PC-9 (cell line): ENCODE results near the gene C1orf35. TPM values are rescaled to one million over a fixed set of nuclear protein-coding genes. Genes with fewer than 3 reads are reported as not detected.

Source experiments
- BruUV-seq: library from RNA; stranded (reverse); fragments of 400-500 nt; replicated peaks from 2 replicates; lab custom pipeline; 2021; lab: Mats Ljungman, UMichigan
- CTCF ChIA-PET: fragments of 300-600 bp; sonication (Branson Sonifier 250); formaldehyde crosslinking; loops from one replicate; lab custom pipeline; 2022; ENCODE audit warnings: antibody characterized with exemption; lab: Charles Lee
- POLR2A ChIA-PET: fragments of 300-600 bp; sonication (Branson Sonifier 250); formaldehyde crosslinking; loops from one replicate; lab custom pipeline; 2022; ENCODE audit warnings: antibody characterized with exemption; ENCODE audit not compliant: unreplicated experiment; lab: Charles Lee
- DNase-seq, 2 experiments: peaks; one replicate each; pipeline versions ENCODE4 v3.0.0 to v3.0.0-alpha.2; 2015 to 2022; ENCODE audit warnings: mixed read lengths in 1 of 2
- H2AFZ ChIP-seq: fragments of 200-600 bp; sonication (generic); 2 replicates; pipeline ENCODE4 v1.8.1; 2017; ENCODE audit warnings: antibody characterized with exemption
- H3F3A ChIP-seq: fragments of 200-600 bp; sonication (generic); 2 replicates; pipeline ENCODE4 v1.8.1; 2017; ENCODE audit warnings: antibody characterized with exemption, mild to moderate bottlenecking, low read depth; ENCODE audit not compliant: insufficient read depth
- H3K27ac ChIP-seq: fragments of 200-600 bp; sonication (generic); 2 replicates; pipeline ENCODE4 v1.6.1; 2016; ENCODE audit warnings: mixed run types
- H3K27me3 ChIP-seq: fragments of 200-600 bp; sonication (generic); 2 replicates; pipeline ENCODE4 v1.6.1; 2016; ENCODE audit warnings: low read depth, mixed run types; ENCODE audit not compliant: insufficient read depth
- H3K36me3 ChIP-seq: fragments of 200-600 bp; sonication (generic); 2 replicates; pipeline ENCODE4 v1.6.1; 2016; ENCODE audit warnings: low read depth, mixed run types
- H3K4me1 ChIP-seq: fragments of 200-600 bp; sonication (generic); replicated peaks from 2 replicates; pipeline ENCODE4 v1.6.1; 2016; ENCODE audit warnings: mixed run types; ENCODE audit not compliant: insufficient read depth
- H3K4me2 ChIP-seq: fragments of 200-600 bp; sonication (generic); 2 replicates; pipeline ENCODE4 v1.6.1; 2017; ENCODE audit warnings: mixed run types
- H3K4me3 ChIP-seq: fragments of 200-600 bp; sonication (generic); 2 replicates; pipeline ENCODE4 v1.6.1; 2016; ENCODE audit warnings: mixed run types
- H3K79me2 ChIP-seq: fragments of 200-600 bp; sonication (generic); 2 replicates; pipeline ENCODE4 v1.6.1; 2017; ENCODE audit warnings: low read depth, mixed run types
- H3K9me2 ChIP-seq: fragments of 200-600 bp; sonication (generic); 2 replicates; pipeline ENCODE4 v1.8.1; 2017; ENCODE audit warnings: mild to moderate bottlenecking; ENCODE audit not compliant: insufficient read depth
- H3K9me3 ChIP-seq: fragments of 200-600 bp; sonication (generic); 2 replicates; pipeline ENCODE4 v1.8.1; 2016; ENCODE audit warnings: low read depth; ENCODE audit not compliant: insufficient read depth
- H4K20me1 ChIP-seq: fragments of 200-600 bp; sonication (generic); 2 replicates; pipeline ENCODE4 v1.8.1; 2017; ENCODE audit not compliant: insufficient read depth
- CTCF ChIP-seq: fragments of 200-600 bp; sonication (generic); conservative IDR thresholded peaks from 2 replicates; pipeline ENCODE4 v1.6.1; 2017; ENCODE audit warnings: mixed run types, antibody characterized with exemption, mild to moderate bottlenecking, moderate library complexity
- EZH2 ChIP-seq: fragments of 200-600 bp; sonication (generic); IDR thresholded peaks from 2 replicates; pipeline ENCODE4 v1.8.0; 2017; ENCODE audit warnings: antibody characterized with exemption, low read depth
- intact Hi-C: fragments of 100-400 bp; cut with micrococcal nuclease; formaldehyde crosslinking; loops from one replicate; pipeline ENCODE4 v1.10.0; 2022; ENCODE audit not compliant: unreplicated experiment
- total RNA-seq: library from RNA; stranded (reverse); gene quantifications from 2 replicates; pipeline ENCODE4 v1.2.3, GENCODE V29; 2021

Gene C1orf35
- total RNA-seq, 1 experiment from 2014 or later: 26.4 TPM

- Histone ChIP-seq H3K27ac (no peak overlapping the region), H3K4me2 (no peak overlapping the region), H3K27me3 (no peaks in the 10 kb centered on the region), H3K79me2 (no peaks in the 10 kb centered on the region), H3K9me2 (no peaks in the 10 kb centered on the region), H3K4me1 (no peaks in the 10 kb centered on the region), H4K20me1 (no peaks in the 10 kb centered on the region), H3K9me3 (peaks cover 12% of the 10 kb centered on the region; the same call in 1 of the 2 replicates), H3K36me3 (no peaks in the 10 kb centered on the region), H3K4me3 (no peak overlapping the region), H3F3A (no peaks in the 10 kb centered on the region; the same call in 1 of the 2 replicates), H2AFZ (no peak overlapping the region)
- POLR2A ChIA-PET: no interaction called here
- intact Hi-C loops: no loop called here
- TF ChIP-seq EZH2 (no peak), CTCF (no peak)
- no TSS peak for BruUV-seq
- CTCF ChIA-PET: no interaction called here
- no peak for DNase-seq
Measured at GRCh38 chr1:228118040-228118439, 14.9 kb upstream of the C1orf35 start.

- no peaks in the 10 kb centered on the region for H3K9me2 ChIP-seq
- no peak overlapping the region for H2AFZ ChIP-seq
- H3K27me3 ChIP-seq: no peaks in the 10 kb centered on the region
- no peak for DNase-seq
- peaks cover 12% of the 10 kb centered on the region; the same call in 1 of the 2 replicates for H3K9me3 ChIP-seq
- H3K4me1 ChIP-seq: no peaks in the 10 kb centered on the region
- H3K79me2 ChIP-seq: no peaks in the 10 kb centered on the region
- no peak for TF ChIP-seq EZH2
- H3K36me3 ChIP-seq: no peaks in the 10 kb centered on the region
- no peak overlapping the region for H3K4me3 ChIP-seq
- H3K4me2 ChIP-seq: no peak overlapping the region
- ChIA-PET CTCF (no interaction called here), POLR2A (no interaction called here)
- no peaks in the 10 kb centered on the region; the same call in 1 of the 2 replicates for H3F3A ChIP-seq
- no TSS peak for BruUV-seq
- H4K20me1 ChIP-seq: no peaks in the 10 kb centered on the region
- H3K27ac ChIP-seq: no peak overlapping the region
- intact Hi-C loops: no loop called here
Measured at GRCh38 chr1:228117335-228117734, 14.2 kb upstream of the C1orf35 start.

- Histone ChIP-seq H2AFZ (no peak overlapping the region), H3K9me2 (no peaks in the 10 kb centered on the region), H3K27me3 (no peaks in the 10 kb centered on the region), H3K4me3 (no peak overlapping the region), H3K4me1 (no peaks in the 10 kb centered on the region), H3K36me3 (no peaks in the 10 kb centered on the region), H3K4me2 (no peak overlapping the region), H3K79me2 (no peaks in the 10 kb centered on the region), H3K9me3 (peaks cover 12% of the 10 kb centered on the region; the same call in 1 of the 2 replicates), H3K27ac (no peak overlapping the region), H4K20me1 (no peaks in the 10 kb centered on the region), H3F3A (no peaks in the 10 kb centered on the region; the same call in 1 of the 2 replicates)
- DNase-seq: no peak
- ChIA-PET POLR2A (no interaction called here), CTCF (no interaction called here)
- TF ChIP-seq CTCF: no peak
- TF ChIP-seq EZH2: no peak
- no TSS peak for BruUV-seq
- intact Hi-C loops: no loop called here
Measured at GRCh38 chr1:228114827-228115226, 11.7 kb upstream of the C1orf35 start.

GRCh38 chr1:228112617-228113016 is 9.5 kb upstream of the C1orf35 start:
- H3K79me2 ChIP-seq: peaks cover 14% of the 10 kb centered on the region
- H3K9me3 ChIP-seq: no peaks in the 10 kb centered on the region; the same call in 1 of the 2 replicates
- no peak overlapping the region for H2AFZ ChIP-seq
- DNase-seq: no peak
- no peaks in the 10 kb centered on the region for H3K27me3 ChIP-seq
- intact Hi-C loops: no loop called here
- H3K27ac ChIP-seq: no peak overlapping the region
- H3F3A ChIP-seq: no peaks in the 10 kb centered on the region
- H3K4me1 ChIP-seq: peaks cover 6% of the 10 kb centered on the region
- ChIA-PET CTCF (no interaction called here), POLR2A (interaction anchor here (0.6 kb wide), 2 partner anchors 14 to 53 kb away, joined by 4 to 6 read pairs; partner anchors contain the start of gene IBA57)
- no TSS peak for BruUV-seq
- H3K4me3 ChIP-seq: no peak overlapping the region
- TF ChIP-seq EZH2: no peak
- TF ChIP-seq CTCF: no peak
- no peaks in the 10 kb centered on the region for H3K36me3 ChIP-seq
- H3K9me2 ChIP-seq: no peaks in the 10 kb centered on the region
- no peak overlapping the region for H3K4me2 ChIP-seq
- no peaks in the 10 kb centered on the region for H4K20me1 ChIP-seq
